ENCODE results near the gene LZTR1. TPM values are rescaled to one million over a fixed set of nuclear protein-coding genes. Genes with fewer than 3 reads are reported as not detected.

The LZTR1 gene
- total and polyA plus RNA-seq, 2 experiments from 2014 or later, result 29.7 to 80.1 TPM

DNA sequence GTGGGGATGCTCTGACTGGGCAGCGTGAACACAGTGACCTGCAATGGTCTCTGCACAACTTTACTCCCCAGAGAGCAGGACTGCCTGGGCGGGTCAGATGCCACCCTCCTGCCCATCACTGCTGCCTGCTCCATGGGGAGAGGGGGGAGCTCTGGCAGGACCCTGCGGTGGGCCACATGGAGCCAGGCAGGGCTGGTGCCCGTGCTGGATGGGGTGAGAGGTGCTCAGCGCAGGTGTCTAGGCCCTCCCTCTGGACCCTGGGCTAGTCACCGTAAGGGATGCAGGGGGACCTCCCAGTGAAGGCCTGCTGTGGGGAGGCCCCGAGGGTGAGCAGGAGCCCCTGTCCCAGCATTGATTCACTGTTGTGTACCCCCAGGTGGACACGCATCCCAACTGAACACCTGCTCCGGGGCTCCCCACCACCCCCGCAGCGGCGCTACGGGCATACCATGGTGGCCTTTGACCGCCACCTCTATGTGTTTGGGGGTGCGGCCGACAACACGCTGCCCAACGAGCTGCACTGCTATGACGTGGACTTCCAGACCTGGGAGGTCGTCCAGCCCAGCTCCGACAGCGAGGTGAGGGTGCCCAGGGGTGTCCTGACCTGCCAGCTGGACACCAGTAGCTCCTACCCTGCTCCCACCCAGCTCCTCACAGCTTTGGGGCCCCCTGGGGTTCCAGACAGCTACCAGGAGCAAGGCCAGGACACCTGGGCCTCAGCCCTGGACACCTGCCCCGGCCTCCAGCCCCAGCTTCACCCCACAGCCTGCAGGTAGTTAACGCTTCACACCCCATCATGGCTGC, 9.4 kb downstream of the LZTR1 start:
- Histone ChIP-seq H3K4me1 (ENCODE audit: insufficient read depth) (no peaks in the 10 kb centered on the region), H3K79me2 (ENCODE audit: insufficient read depth) (no peaks in the 10 kb centered on the region), H3K36me3 (ENCODE audit: low read depth) (peaks cover 4% of the 10 kb centered on the region; the same call in 1 of the 2 replicates), H3K27me3 (replicated peaks; ENCODE audit: insufficient read depth) (no peaks in the 10 kb centered on the region), H4K20me1 (ENCODE audit: insufficient read depth) (no peaks in the 10 kb centered on the region), H3K27ac (no peak overlapping the region), H3K9me2 (ENCODE audit: insufficient read depth) (no peaks in the 10 kb centered on the region), H2AFZ (no peak overlapping the region), H3K4me2 (ENCODE audit: unreplicated experiment) (no peak overlapping the region), H3K9me3 (ENCODE audit: low read depth) (no peaks in the 10 kb centered on the region), H3K4me3 (no peak overlapping the region), H3F3A (ENCODE audit: insufficient read depth) (no peaks in the 10 kb centered on the region), H3K9ac (no peak overlapping the region)
- 91% methylated on average over 24 of the region's 24 CpGs for WGBS, 2 experiments (ENCODE audit: low coverage in 1 of 2, low lambda C conversion rate in 2 of 2, missing lambda C conversion rate in 2 of 2)
- no peak for TF ChIP-seq EZH2phosphoT487 (IDR thresholded peaks at IDR 0.05; ENCODE audit: insufficient read depth, low read depth)
- TF ChIP-seq EZH2 (IDR thresholded peaks at IDR 0.05; ENCODE audit: insufficient read depth, poor library complexity, severe bottlenecking), result no peak
- DNase-seq, result no peak
- in situ Hi-C loops (cut with MboI), result no loop called here

GRCh38 chr22:20992056-20992442, 10.0 kb downstream of the LZTR1 start:
- no peaks in the 10 kb centered on the region for H3K79me2 ChIP-seq (ENCODE audit: insufficient read depth)
- no peak overlapping the region for H3K4me2 ChIP-seq (ENCODE audit: unreplicated experiment)
- H3K9me3 ChIP-seq (ENCODE audit: low read depth), result no peaks in the 10 kb centered on the region
- no peak overlapping the region for H2AFZ ChIP-seq
- H3K36me3 ChIP-seq (ENCODE audit: low read depth), result peaks cover under 1% of the 10 kb centered on the region; the same call in 1 of the 2 replicates
- no peak overlapping the region for H3K27ac ChIP-seq
- no peaks in the 10 kb centered on the region for H3K4me1 ChIP-seq (ENCODE audit: insufficient read depth)
- no peaks in the 10 kb centered on the region for H3K9me2 ChIP-seq (ENCODE audit: insufficient read depth)
- no peaks in the 10 kb centered on the region for H4K20me1 ChIP-seq (ENCODE audit: insufficient read depth)
- H3F3A ChIP-seq (ENCODE audit: insufficient read depth), result no peaks in the 10 kb centered on the region
- no peak for DNase-seq
- TF ChIP-seq EZH2 (IDR thresholded peaks at IDR 0.05; ENCODE audit: insufficient read depth, poor library complexity, severe bottlenecking) (no peak), EZH2phosphoT487 (IDR thresholded peaks at IDR 0.05; ENCODE audit: insufficient read depth, low read depth) (no peak)
- H3K4me3 ChIP-seq, result no peak overlapping the region
- in situ Hi-C loops (cut with MboI), result no loop called here
- H3K27me3 ChIP-seq (replicated peaks; ENCODE audit: insufficient read depth), result no peaks in the 10 kb centered on the region
- WGBS, 2 experiments (ENCODE audit: low coverage in 1 of 2, low lambda C conversion rate in 2 of 2, missing lambda C conversion rate in 2 of 2), result 83% methylated on average over 7 of the region's 7 CpGs
- H3K9ac ChIP-seq, result no peak overlapping the region

DNA sequence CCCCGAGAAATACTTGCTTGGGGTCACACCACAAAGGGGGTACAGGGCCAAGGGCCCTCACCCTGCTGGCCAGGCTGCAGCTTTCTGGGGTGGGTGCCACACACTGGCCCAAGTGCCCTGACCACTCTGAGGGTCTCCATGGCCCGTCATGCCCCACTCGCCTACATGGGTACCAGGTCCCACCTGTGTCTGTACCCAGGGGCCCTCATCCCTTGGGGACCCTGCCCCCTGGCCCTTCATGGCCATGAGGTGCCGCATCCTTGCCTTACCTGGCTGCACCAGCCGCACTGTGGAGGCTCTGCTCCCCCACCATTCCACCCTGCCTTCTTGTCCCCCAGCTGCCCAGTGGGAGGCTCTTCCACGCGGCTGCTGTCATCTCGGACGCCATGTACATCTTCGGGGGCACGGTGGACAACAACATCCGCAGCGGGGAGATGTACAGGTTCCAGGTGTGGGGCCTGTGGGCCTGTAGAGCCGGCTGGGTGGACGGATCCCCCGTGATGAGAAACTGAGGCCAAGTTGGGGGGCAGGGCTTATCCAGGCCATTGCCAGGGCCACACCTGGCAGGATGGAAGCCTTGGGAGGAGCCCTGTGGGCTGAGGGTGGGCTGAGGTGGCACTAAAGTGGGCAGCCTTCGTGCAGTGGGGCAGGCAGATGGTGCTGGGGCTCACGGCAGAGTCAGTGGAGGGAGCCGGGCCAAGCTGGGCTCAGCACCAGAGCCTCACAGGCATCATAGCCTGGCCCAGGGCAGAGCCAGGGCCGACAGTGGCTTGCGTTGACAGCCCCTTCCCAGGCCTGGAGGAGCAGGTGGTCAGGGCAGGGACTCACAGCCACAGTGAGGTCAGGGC, 10.6 kb downstream of the LZTR1 start:
- TF ChIP-seq EZH2 (IDR thresholded peaks at IDR 0.05; ENCODE audit: insufficient read depth, poor library complexity, severe bottlenecking) (no peak), EZH2phosphoT487 (IDR thresholded peaks at IDR 0.05; ENCODE audit: insufficient read depth, low read depth) (no peak)
- DNase-seq, result no peak
- no peaks in the 10 kb centered on the region for H3F3A ChIP-seq (ENCODE audit: insufficient read depth)
- H3K27ac ChIP-seq, result no peak overlapping the region
- H3K36me3 ChIP-seq (ENCODE audit: low read depth), result no peaks in the 10 kb centered on the region; the same call in 1 of the 2 replicates
- H3K27me3 ChIP-seq (replicated peaks; ENCODE audit: insufficient read depth), result no peaks in the 10 kb centered on the region
- H2AFZ ChIP-seq, result no peak overlapping the region
- in situ Hi-C loops (cut with MboI), result no loop called here
- no peak overlapping the region for H3K9ac ChIP-seq
- H3K4me2 ChIP-seq (ENCODE audit: unreplicated experiment), result no peak overlapping the region
- H4K20me1 ChIP-seq (ENCODE audit: insufficient read depth), result no peaks in the 10 kb centered on the region
- 82 to 84% methylated on average over 20 to 21 of the region's 21 CpGs for WGBS, 2 experiments (ENCODE audit: low coverage in 1 of 2, low lambda C conversion rate in 2 of 2, missing lambda C conversion rate in 2 of 2)
- H3K9me3 ChIP-seq (ENCODE audit: low read depth), result no peaks in the 10 kb centered on the region
- no peaks in the 10 kb centered on the region for H3K79me2 ChIP-seq (ENCODE audit: insufficient read depth)
- no peaks in the 10 kb centered on the region for H3K9me2 ChIP-seq (ENCODE audit: insufficient read depth)
- no peaks in the 10 kb centered on the region for H3K4me1 ChIP-seq (ENCODE audit: insufficient read depth)
- H3K4me3 ChIP-seq, result no peak overlapping the region

DNA sequence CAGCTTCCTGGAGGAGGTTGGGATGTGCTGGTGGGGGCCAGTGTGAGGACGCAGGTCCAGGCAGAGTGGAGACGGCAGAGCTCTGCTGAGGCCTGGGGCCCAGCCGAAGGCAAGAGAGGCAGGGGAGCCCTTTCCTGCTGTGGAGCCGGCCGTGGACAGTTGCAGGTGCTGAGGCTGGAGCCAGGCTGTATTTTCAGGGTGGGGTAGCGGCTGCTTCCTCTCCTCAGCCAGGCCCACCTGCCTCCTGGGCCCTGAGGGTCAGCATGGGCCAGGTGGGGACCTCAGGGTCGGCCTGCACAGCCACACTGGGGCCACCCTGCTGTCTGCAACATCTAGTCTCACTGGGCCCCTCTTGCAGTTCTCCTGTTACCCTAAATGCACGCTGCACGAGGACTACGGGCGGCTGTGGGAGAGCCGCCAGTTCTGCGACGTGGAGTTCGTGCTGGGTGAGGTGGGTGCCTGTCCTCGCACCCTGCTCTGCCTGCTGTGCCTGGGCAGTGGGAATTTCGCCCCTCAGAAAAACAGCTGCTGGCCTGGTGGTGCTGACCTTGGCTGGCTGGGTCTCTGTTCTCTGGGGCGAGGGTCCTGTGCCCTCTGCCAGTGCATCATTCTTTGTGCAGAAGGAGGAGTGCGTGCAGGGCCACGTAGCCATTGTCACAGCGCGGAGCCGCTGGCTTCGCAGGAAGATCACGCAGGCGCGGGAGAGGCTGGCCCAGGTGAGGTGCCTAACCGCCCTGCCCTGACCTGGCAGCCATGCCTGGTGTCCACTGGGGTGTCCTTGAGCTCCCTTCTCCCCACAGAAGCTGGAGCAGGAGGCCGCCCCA, 11.4 kb downstream of the LZTR1 start:
- Histone ChIP-seq H3K9me3 (ENCODE audit: low read depth) (no peaks in the 10 kb centered on the region), H4K20me1 (ENCODE audit: insufficient read depth) (no peaks in the 10 kb centered on the region), H3K36me3 (ENCODE audit: low read depth) (no peaks in the 10 kb centered on the region; the same call in 1 of the 2 replicates), H3K4me2 (ENCODE audit: unreplicated experiment) (no peak overlapping the region), H3K9me2 (ENCODE audit: insufficient read depth) (no peaks in the 10 kb centered on the region), H3F3A (ENCODE audit: insufficient read depth) (no peaks in the 10 kb centered on the region), H3K27ac (no peak overlapping the region), H3K27me3 (replicated peaks; ENCODE audit: insufficient read depth) (no peaks in the 10 kb centered on the region), H3K4me3 (no peak overlapping the region), H3K79me2 (ENCODE audit: insufficient read depth) (no peaks in the 10 kb centered on the region), H3K9ac (no peak overlapping the region), H2AFZ (no peak overlapping the region), H3K4me1 (ENCODE audit: insufficient read depth) (no peaks in the 10 kb centered on the region)
- no peak for DNase-seq
- no peak for TF ChIP-seq EZH2phosphoT487 (IDR thresholded peaks at IDR 0.05; ENCODE audit: insufficient read depth, low read depth)
- TF ChIP-seq EZH2 (IDR thresholded peaks at IDR 0.05; ENCODE audit: insufficient read depth, poor library complexity, severe bottlenecking), result no peak
- in situ Hi-C loops (cut with MboI), result no loop called here
- WGBS, 2 experiments (ENCODE audit: low coverage in 1 of 2, low lambda C conversion rate in 2 of 2, missing lambda C conversion rate in 2 of 2), result 94 to 95% methylated on average over 28 to 29 of the region's 29 CpGs

All from GM23248 (cell line).